ENCODE data around the gene STK40. TPM values are rescaled to one million over a fixed set of nuclear protein-coding genes. Genes with fewer than 3 reads are reported as not detected.

The STK40 gene
- polyA plus RNA-seq, 2 of the 4 experiments (the other 2 are of a cell fraction), result 6.0 to 8.9 TPM

GRCh38 chr1:36397083-36397377 is 11.3 kb upstream of the STK40 start:
- ATAC-seq (peak in 1 of 2 experiments; percentile 75; a peak in 4 of 6 replicates), DNase-seq (ENCODE audit: low read depth in 1 of 2, low spot score in 1 of 2) (no peak), FAIRE-seq (no peak)
- Histone ChIP-seq H3K4me1 (peaks cover 9% of the 10 kb centered on the region; the same call in 1 of the 3 replicates), H3K27ac (peak overlapping the region; percentile 88 to 99), H3K4me2 (peak overlapping the region; percentile 97), H3K9me3 (no peaks in the 10 kb centered on the region), H3K4me3 (peak overlapping the region; percentile 67)
- CTCF ChIA-PET, result interaction anchor here (1.2 to 3.6 kb wide), 8 partner anchors 8 to 91 kb away, joined by 3 to 14 read pairs (median 6); partner anchors contain the start of gene SH3D21
- POLR2A ChIA-PET, result interaction anchor here (1.1 to 2.1 kb wide), 3 partner anchors 10 to 90 kb away, joined by 3 to 40 read pairs (median 3); partner anchors contain the start of genes SH3D21 and STK40
- WGBS (ENCODE audit: missing lambda C conversion rate), result 8% methylated on average over 4 of the region's 5 CpGs
- TF ChIP-seq, protein P1, sequence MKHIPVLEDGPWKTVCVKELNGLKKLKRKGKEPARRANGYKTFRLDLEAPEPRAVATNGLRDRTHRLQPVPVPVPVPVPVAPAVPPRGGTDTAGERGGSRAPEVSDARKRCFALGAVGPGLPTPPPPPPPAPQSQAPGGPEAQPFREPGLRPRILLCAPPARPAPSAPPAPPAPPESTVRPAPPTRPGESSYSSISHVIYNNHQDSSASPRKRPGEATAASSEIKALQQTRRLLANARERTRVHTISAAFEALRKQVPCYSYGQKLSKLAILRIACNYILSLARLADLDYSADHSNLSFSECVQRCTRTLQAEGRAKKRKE (CRISPR knock-in tag; IDR thresholded peaks at IDR 0.05; ENCODE audit: low read depth), result no peak

GRCh38 chr1:36396359-36396758 is 10.6 kb upstream of the STK40 start:
- peaks cover 9% of the 10 kb centered on the region; the same call in 1 of the 3 replicates for H3K4me1 ChIP-seq
- DNase-seq (ENCODE audit: low read depth in 1 of 2, low spot score in 1 of 2) (no peak), FAIRE-seq (no peak), ATAC-seq (no peak)
- peak overlapping the region; percentile 97 for H3K4me2 ChIP-seq
- peak overlapping the region in 1 of 2 experiments; percentile 99; a peak in 2 of 6 replicates for H3K27ac ChIP-seq
- H3K4me3 ChIP-seq, result no peak overlapping the region; the same call in 2 of the 3 replicates
- CTCF ChIA-PET, result interaction anchor here (0.8 to 3.6 kb wide), 8 partner anchors 8 to 90 kb away, joined by 3 to 14 read pairs (median 4); partner anchors contain the start of gene SH3D21
- TF ChIP-seq FOXS1 (CRISPR knock-in tag; IDR thresholded peaks at IDR 0.05) (no peak), TP53 (CRISPR knock-in tag; IDR thresholded peaks at IDR 0.05) (no peak), MYC (IDR thresholded peaks at IDR 0.05; ENCODE audit: borderline replicate concordance, low read length) (no peak)
- H3K9me3 ChIP-seq, result no peaks in the 10 kb centered on the region
- WGBS (ENCODE audit: missing lambda C conversion rate), result 73% methylated on average over 6 of the region's 6 CpGs
- POLR2A ChIA-PET, result interaction anchor here (2.1 kb wide), 1 partner anchor 10 kb away, joined by 40 read pairs; the partner anchor contains the start of gene STK40

DNA sequence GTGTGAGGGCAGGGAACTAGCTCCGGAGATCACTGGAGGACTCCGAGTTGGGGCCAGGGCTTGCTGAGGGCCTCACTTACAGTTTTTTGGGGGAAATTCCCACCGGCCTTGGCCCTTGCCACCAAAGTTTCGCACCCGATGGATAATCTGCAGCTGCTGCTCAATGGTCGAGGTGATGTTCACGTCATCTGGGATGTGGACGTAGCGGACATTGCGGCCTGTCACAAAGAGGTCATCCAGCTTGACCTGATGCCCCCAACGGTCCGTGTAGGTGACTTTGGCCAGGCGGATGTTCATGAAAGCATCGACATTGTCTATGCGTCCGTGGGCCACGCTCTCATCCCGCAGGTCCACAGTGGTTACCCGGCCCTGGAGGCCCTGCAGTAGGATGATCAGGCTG is 8.0 kb upstream of the STK40 start:
- no peak overlapping the region for H3K4me2 ChIP-seq
- ChIA-PET CTCF (interaction anchor here (2.9 kb wide), 1 partner anchor 25 kb away, joined by 8 read pairs; no protein-coding TSS in a partner anchor), POLR2A (no interaction called here)
- ATAC-seq, result no peak
- H3K27ac ChIP-seq, result no peak overlapping the region
- H3K4me1 ChIP-seq, result peaks cover 9% of the 10 kb centered on the region; the same call in 1 of the 3 replicates
- no peak for FAIRE-seq
- no peaks in the 10 kb centered on the region for H3K9me3 ChIP-seq
- TF ChIP-seq SMC3 (IDR thresholded peaks at IDR 0.05), result no peak
- TF ChIP-seq ESRRA (IDR thresholded peaks at IDR 0.05; ENCODE audit: borderline replicate concordance, low read length), result no peak
- TF ChIP-seq, protein P2, sequence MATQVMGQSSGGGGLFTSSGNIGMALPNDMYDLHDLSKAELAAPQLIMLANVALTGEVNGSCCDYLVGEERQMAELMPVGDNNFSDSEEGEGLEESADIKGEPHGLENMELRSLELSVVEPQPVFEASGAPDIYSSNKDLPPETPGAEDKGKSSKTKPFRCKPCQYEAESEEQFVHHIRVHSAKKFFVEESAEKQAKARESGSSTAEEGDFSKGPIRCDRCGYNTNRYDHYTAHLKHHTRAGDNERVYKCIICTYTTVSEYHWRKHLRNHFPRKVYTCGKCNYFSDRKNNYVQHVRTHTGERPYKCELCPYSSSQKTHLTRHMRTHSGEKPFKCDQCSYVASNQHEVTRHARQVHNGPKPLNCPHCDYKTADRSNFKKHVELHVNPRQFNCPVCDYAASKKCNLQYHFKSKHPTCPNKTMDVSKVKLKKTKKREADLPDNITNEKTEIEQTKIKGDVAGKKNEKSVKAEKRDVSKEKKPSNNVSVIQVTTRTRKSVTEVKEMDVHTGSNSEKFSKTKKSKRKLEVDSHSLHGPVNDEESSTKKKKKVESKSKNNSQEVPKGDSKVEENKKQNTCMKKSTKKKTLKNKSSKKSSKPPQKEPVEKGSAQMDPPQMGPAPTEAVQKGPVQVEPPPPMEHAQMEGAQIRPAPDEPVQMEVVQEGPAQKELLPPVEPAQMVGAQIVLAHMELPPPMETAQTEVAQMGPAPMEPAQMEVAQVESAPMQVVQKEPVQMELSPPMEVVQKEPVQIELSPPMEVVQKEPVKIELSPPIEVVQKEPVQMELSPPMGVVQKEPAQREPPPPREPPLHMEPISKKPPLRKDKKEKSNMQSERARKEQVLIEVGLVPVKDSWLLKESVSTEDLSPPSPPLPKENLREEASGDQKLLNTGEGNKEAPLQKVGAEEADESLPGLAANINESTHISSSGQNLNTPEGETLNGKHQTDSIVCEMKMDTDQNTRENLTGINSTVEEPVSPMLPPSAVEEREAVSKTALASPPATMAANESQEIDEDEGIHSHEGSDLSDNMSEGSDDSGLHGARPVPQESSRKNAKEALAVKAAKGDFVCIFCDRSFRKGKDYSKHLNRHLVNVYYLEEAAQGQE (IDR thresholded peaks at IDR 0.05), result no peak
- TF ChIP-seq FOXS1 (CRISPR knock-in tag; IDR thresholded peaks at IDR 0.05), result no peak
- no peak for TF ChIP-seq MAX (IDR thresholded peaks at IDR 0.05)
- TF ChIP-seq JUN (IDR thresholded peaks at IDR 0.05), result no peak
- no peak for TF ChIP-seq MYC (IDR thresholded peaks at IDR 0.05; ENCODE audit: borderline replicate concordance, low read length)
- TF ChIP-seq ZFP36 (IDR thresholded peaks at IDR 0.05; ENCODE audit: borderline replicate concordance, partially characterized antibody), result no peak
- TF ChIP-seq TP53 (CRISPR knock-in tag; IDR thresholded peaks at IDR 0.05), result no peak
- no peak for TF ChIP-seq NPAS2 (CRISPR knock-in tag; IDR thresholded peaks at IDR 0.05; ENCODE audit: borderline replicate concordance)
- no peak for DNase-seq (ENCODE audit: low read depth in 1 of 2, low spot score in 1 of 2)
- H3K4me3 ChIP-seq, result no peak overlapping the region
- 92% methylated on average over 10 of the region's 19 CpGs for WGBS (ENCODE audit: missing lambda C conversion rate)

DNA sequence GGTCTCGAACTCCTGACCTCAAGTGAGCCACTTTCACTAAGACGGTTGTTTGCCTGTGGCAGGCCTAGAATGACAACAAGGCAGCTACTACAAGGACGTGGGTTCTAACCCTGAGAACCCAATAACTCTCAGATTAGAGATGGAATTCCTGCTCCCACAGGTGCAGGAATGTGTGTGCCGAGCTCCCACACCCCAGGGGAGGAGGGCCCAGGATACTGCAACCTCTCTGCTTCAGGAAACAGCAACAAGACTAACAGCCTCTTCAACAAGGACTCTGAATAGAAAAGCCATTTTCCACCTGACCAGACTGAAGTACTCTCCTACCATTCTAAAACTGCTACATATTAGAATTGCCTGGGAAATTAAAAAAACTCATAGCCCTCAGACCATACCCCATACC is 7.1 kb upstream of the STK40 start:
- 92% methylated on average over 4 of the region's 4 CpGs for WGBS (ENCODE audit: missing lambda C conversion rate)
- H3K27ac ChIP-seq, result no peak overlapping the region
- ATAC-seq (no peak), FAIRE-seq (no peak), DNase-seq (ENCODE audit: low read depth in 1 of 2, low spot score in 1 of 2) (no peak)
- no peak overlapping the region for H3K4me2 ChIP-seq
- CTCF ChIA-PET, result interaction anchor here (2.9 kb wide), 1 partner anchor 24 kb away, joined by 8 read pairs; no protein-coding TSS in a partner anchor
- POLR2A ChIA-PET, result no interaction called here
- H3K9me3 ChIP-seq, result no peaks in the 10 kb centered on the region
- no peak overlapping the region for H3K4me3 ChIP-seq
- peaks cover 9% of the 10 kb centered on the region for H3K4me1 ChIP-seq
- TF ChIP-seq, protein P1 (CRISPR knock-in tag; IDR thresholded peaks at IDR 0.05; ENCODE audit: low read depth), result no peak
- TF ChIP-seq BHLHE40 (IDR thresholded peaks at IDR 0.05; ENCODE audit: low read depth, low read length) (no peak), FOXS1 (CRISPR knock-in tag; IDR thresholded peaks at IDR 0.05) (no peak), RAD21 (conservative IDR thresholded peaks at IDR 0.05 in 1 of 2, IDR thresholded peaks at IDR 0.05 in 1 of 2) (no peak), HEYL (CRISPR knock-in tag; IDR thresholded peaks at IDR 0.05) (no peak), USF2 (IDR thresholded peaks at IDR 0.05) (no peak), JUNB (IDR thresholded peaks at IDR 0.05) (no peak), RARB (CRISPR knock-in tag; IDR thresholded peaks at IDR 0.05) (no peak), KDM1A (IDR thresholded peaks at IDR 0.05; ENCODE audit: low read depth) (no peak), HOXB5 (CRISPR knock-in tag; IDR thresholded peaks at IDR 0.05) (no peak), CHD4 (IDR thresholded peaks at IDR 0.05; ENCODE audit: borderline replicate concordance) (no peak)

Data from A549 (cell line).